Tibial artery (tissue), 4 donors: ENCODE results near the gene IGSF1.

Experiments used
- DNase-seq, 2 donors: peaks; one replicate each; pipeline ENCODE4 v3.0.0-alpha.2; 2019
- H3K27ac ChIP-seq, 2 donors: fragments of 200-600 bp; sonication (generic) in 1 of 2; 1 replicate in 1 of 2; 2 replicates in 1 of 2; pipeline ENCODE4 v1.5.1; 2018 to 2019; ENCODE audit warnings: mild to moderate bottlenecking in 1 of 2
- H3K27me3 ChIP-seq, 2 donors: fragments of 200-600 bp; sonication (generic) in 1 of 2; one replicate each; pipeline versions ENCODE4 v1.5.1 to v1.6.0; 2016 to 2019
- H3K36me3 ChIP-seq, 3 donors: fragments of 200-600 bp; sonication (generic) in 2 of 3; one replicate each; pipeline ENCODE4 v1.5.1; 2016 to 2019; ENCODE audit warnings: mild to moderate bottlenecking in 2 of 3
- H3K4me1 ChIP-seq, 4 donors: fragments of 200-600 bp; sonication (generic) in 2 of 4; 1 replicate in 3 of 4; 2 replicates in 1 of 4; pipeline ENCODE4 v1.5.1; 2016 to 2019
- H3K4me3 ChIP-seq, 2 donors: fragments of 200-600 bp; sonication (generic) in 1 of 2; 1 replicate in 1 of 2; 2 replicates in 1 of 2; pipeline ENCODE4 v1.5.1; 2018 to 2019; ENCODE audit warnings: mild to moderate bottlenecking in 2 of 2
- H3K9me3 ChIP-seq, 3 donors: fragments of 200-600 bp; sonication (generic) in 1 of 3; one replicate each; pipeline ENCODE4 v1.5.1; 2016 to 2019
- intact Hi-C: fragments of 100-400 bp; cut with DNase I; formaldehyde crosslinking; loops from one replicate; pipeline ENCODE4 v1.15.0; 2023; ENCODE audit warnings: low total_unique reads
- TF ChIP-seq, protein P1 (sequence below), 2 experiments: fragments of 200-600 bp in 1 of 2; fragments of 450-650 bp in 1 of 2; IDR thresholded peaks; one replicate each; pipeline ENCODE4 v1.5.1; 2017 to 2019; ENCODE audit warnings: antibody characterized with exemption in 2 of 2, mild to moderate bottlenecking in 1 of 2, moderate library complexity in 1 of 2

The IGSF1 gene

DNA sequence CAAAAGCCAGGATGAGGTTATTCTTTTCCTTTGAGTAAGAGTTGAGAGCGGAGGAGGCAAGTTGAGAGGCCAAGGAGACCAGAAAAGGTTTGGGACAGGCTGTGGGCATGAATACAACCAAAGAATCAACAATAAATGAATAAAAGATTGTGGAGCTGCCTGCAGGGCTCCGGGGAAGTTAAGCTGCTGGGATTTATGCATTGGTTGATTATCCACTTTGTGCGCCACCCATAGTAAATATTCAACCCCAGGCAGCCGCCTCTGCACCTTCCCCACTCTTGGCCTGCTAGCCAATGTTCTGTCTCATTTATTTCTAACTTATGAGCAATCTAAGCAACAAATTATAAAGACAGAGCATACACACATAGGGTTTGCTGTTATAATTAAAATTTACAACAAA is 28.2 kb upstream of the IGSF1 start:
- TF ChIP-seq, protein P1, sequence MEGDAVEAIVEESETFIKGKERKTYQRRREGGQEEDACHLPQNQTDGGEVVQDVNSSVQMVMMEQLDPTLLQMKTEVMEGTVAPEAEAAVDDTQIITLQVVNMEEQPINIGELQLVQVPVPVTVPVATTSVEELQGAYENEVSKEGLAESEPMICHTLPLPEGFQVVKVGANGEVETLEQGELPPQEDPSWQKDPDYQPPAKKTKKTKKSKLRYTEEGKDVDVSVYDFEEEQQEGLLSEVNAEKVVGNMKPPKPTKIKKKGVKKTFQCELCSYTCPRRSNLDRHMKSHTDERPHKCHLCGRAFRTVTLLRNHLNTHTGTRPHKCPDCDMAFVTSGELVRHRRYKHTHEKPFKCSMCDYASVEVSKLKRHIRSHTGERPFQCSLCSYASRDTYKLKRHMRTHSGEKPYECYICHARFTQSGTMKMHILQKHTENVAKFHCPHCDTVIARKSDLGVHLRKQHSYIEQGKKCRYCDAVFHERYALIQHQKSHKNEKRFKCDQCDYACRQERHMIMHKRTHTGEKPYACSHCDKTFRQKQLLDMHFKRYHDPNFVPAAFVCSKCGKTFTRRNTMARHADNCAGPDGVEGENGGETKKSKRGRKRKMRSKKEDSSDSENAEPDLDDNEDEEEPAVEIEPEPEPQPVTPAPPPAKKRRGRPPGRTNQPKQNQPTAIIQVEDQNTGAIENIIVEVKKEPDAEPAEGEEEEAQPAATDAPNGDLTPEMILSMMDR (IDR thresholded peaks at IDR 0.05), result no peak
- no peak overlapping the region for H3K4me3 ChIP-seq
- no peaks in the 10 kb centered on the region for H3K9me3 ChIP-seq
- H3K36me3 ChIP-seq, result no peaks in the 10 kb centered on the region
- intact Hi-C loops, result no loop called here
- H3K27me3 ChIP-seq, result no peaks in the 10 kb centered on the region
- H3K4me1 ChIP-seq, result no peaks in the 10 kb centered on the region
- DNase-seq, result no peak
- no peak overlapping the region for H3K27ac ChIP-seq

DNA sequence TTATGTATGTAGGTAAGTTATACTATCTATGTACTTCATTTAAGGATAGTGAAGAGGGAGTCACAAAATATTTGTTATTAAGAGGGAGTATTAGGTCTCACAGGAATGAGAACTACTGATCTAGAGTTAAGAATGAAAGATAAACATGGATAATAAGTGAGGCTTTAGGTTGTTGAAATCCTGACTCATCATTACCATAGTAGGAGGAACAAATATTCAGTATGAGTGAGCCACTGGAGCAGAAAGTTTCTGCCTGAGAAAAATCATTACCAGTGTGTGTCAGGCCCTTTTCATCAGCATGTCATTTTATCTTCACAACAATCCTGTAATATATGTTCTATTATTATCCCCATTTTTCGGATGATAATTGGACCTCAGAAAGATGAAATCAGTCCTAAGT is 27.2 kb upstream of the IGSF1 start:
- DNase-seq, result no peak
- Histone ChIP-seq H3K4me3 (no peak overlapping the region), H3K4me1 (no peaks in the 10 kb centered on the region), H3K9me3 (no peaks in the 10 kb centered on the region), H3K27me3 (no peaks in the 10 kb centered on the region), H3K36me3 (no peaks in the 10 kb centered on the region), H3K27ac (no peak overlapping the region)
- TF ChIP-seq, protein P1 (IDR thresholded peaks at IDR 0.05), result no peak
- intact Hi-C loops, result no loop called here

DNA sequence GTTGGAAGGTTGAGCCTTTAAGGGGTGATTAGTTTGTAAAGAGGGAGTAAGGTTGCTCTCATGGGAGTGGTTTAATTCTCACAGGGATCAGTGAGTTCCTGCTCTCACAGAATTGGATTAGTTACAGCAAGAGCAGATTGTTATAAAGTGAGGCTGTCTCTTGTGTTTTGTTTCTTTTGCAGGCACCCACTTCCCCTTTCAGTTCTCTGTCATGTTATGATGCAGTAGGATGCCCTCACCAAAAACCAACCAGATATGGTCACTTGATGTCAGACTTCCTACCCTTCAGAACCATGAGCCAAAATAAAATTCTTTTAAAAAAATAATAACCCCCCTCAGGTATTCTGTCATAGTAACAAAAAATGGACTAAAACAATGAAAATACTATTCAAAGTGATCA is 19.9 kb upstream of the IGSF1 start:
- no peaks in the 10 kb centered on the region for H3K36me3 ChIP-seq

DNA sequence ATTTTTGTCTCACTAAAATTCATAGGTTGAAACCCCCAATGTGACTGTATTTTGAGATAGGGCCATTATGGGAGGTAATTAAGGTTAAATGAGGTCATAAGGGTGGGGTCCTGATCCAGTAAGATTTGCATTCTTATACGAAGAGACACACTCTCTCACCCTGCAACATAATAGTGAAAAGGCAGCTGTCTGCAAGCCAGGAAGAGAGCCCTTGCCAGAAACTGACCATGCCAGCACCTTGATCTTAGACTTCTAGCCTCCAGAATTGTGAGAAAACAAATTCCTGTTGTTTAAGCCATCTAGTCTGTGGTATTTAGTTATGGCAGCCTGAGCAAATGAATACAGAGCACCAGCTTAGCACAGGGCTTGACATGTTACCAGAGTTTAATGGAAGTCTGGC is 17.5 kb upstream of the IGSF1 start:
- intact Hi-C loops, result no loop called here
- Histone ChIP-seq H3K27me3 (no peaks in the 10 kb centered on the region), H3K27ac (no peak overlapping the region), H3K4me3 (no peak overlapping the region), H3K36me3 (no peaks in the 10 kb centered on the region), H3K9me3 (no peaks in the 10 kb centered on the region), H3K4me1 (no peaks in the 10 kb centered on the region)
- DNase-seq, result no peak
- TF ChIP-seq, protein P1 (IDR thresholded peaks at IDR 0.05), result no peak

More for the DNA sequence above, 19.9 kb upstream of the IGSF1 start:
- Histone ChIP-seq H3K27ac (no peak overlapping the region), H3K27me3 (no peaks in the 10 kb centered on the region), H3K4me1 (no peaks in the 10 kb centered on the region), H3K9me3 (no peaks in the 10 kb centered on the region), H3K4me3 (no peak overlapping the region)
- no peak for DNase-seq
- intact Hi-C loops, result no loop called here
- TF ChIP-seq, protein P1 (IDR thresholded peaks at IDR 0.05), result no peak

DNA sequence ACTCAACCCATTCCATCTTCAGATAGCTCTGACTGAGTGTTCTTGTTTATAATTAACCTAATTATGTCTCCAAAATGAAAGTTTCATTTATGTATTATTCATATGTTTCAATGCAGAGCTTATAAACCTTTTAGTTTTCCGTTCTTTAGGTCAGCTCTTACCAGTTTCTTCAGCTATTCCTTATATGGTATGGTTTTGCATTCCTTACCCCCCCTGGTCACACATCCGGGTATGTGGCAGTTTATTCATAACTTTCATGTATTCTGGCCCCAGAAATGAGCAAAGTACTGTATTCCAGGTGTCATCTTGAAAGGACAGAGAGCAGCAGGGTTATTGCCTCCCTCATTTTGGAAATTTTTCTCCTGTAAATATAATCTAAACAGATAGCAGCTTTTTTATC is 16.8 kb upstream of the IGSF1 start:
- intact Hi-C loops, result no loop called here
- H3K36me3 ChIP-seq, result no peaks in the 10 kb centered on the region
- no peak overlapping the region for H3K4me3 ChIP-seq
- H3K9me3 ChIP-seq, result no peaks in the 10 kb centered on the region
- no peak overlapping the region for H3K27ac ChIP-seq
- DNase-seq, result no peak
- TF ChIP-seq, protein P1 (IDR thresholded peaks at IDR 0.05), result no peak
- H3K27me3 ChIP-seq, result no peaks in the 10 kb centered on the region
- H3K4me1 ChIP-seq, result no peaks in the 10 kb centered on the region

DNA sequence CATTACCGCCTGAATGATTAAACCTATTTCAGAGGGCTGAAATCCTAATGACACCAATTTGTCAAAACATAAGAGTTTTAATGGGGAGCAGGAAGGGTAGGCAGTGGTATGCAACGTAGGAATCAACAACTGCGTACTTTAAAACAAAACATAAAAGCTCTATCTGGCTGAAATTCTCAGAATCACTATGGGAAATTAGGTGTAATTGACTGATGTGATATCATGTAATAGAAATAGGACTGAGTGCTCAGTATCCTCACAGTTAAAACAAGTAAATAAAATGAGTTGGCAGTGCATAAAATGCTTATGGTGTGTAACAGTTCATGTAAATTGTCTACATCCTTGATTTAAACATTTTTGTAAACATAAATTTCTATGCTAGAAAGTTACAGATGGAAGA is 13.6 kb upstream of the IGSF1 start:
- Histone ChIP-seq H3K4me1 (no peaks in the 10 kb centered on the region), H3K36me3 (no peaks in the 10 kb centered on the region), H3K27me3 (no peaks in the 10 kb centered on the region), H3K4me3 (no peak overlapping the region), H3K9me3 (no peaks in the 10 kb centered on the region), H3K27ac (no peak overlapping the region)
- intact Hi-C loops, result no loop called here
- TF ChIP-seq, protein P1 (IDR thresholded peaks at IDR 0.05), result no peak
- no peak for DNase-seq
